IPS-NIHi11 (cell line): ENCODE data around the gene URI1.
"Not testable (repeated sequence)": the region's sequence is repeated elsewhere in the genome, so short reads cannot be mapped to it uniquely, and the experiment has no call there.

Source experiments
- DNase-seq: peaks from one replicate; pipeline ENCODE4 v3.0.0; 2012; ENCODE audit warnings: mixed read lengths, low spot score

The URI1 gene

GRCh38 chr19:29942404-29943261 is 594 bp downstream of the URI1 start:
- no peak for DNase-seq

- DNase-seq = no peak
Measured at GRCh38 chr19:29943615-29944014, 1.6 kb downstream of the URI1 start.

DNA sequence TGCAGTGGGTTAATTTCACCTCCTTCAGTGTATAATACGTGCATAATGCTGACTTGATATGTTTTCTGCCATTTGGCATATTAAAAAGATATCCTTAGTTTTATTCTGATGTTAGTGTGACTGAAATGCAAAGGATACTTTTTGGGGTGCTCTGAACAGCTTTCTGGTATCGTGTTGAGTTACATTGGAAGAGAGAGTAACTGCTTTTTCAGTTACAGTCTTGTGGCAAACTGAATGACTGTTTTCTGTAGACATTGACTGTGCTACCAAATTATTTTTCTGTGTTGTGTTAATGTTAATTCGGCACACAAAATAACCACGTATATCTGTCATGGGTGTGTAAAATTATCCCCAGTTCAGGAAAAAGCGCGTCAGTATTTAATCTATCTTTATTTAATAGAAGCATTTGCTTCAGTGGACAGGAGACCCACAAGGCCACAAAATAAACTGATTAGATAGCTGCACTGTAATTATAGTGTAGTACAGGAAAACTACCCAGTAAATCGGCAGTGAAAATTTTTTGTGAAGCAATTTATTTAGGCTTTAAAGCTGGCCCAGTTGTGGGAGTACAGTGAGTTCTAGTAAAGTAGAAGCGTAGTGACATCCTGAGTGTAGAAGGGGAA is 2.5 kb downstream of the URI1 start:
- no peak for DNase-seq

GRCh38 chr19:29945017-29945416 is 3.0 kb downstream of the URI1 start:
- no peak for DNase-seq

DNA sequence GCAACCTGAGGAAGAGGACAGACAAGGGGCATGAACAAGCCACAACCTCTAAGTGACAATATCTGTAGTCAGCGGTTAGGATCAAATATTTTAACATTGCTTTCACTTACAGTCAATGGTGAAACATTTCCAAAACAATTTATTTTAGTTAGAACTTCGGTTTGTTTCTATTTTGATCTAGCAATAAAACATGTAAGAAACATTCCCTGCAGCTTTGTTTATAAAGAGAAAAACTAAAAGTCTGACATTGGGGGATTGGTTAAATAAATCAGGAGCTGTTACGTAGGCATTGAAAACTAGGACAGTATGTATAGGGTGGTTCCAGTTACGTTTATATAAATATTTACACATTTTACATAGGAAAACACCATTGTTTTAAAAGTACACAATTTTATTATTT is 3.4 kb downstream of the URI1 start:
- DNase-seq = no peak

DNA sequence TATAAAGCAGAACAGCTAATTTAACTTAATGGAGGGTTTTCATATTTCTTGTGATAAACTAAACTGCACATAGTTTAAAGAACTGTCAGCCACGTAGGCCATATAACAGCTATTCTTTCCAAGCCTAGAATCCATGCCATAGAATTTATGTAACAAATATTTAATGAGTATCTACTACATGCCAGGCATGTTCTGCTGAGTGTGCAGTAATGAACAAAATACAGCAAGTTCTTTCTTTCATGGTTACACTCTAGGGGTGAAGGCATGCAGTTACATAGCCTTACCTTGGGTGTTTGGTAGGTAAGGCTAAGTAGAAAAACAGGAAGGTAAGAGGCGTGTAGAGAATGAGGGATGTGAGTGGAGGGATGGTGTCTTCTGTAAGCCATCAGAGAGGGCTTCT is 4.6 kb downstream of the URI1 start:
- DNase-seq = no peak

DNA sequence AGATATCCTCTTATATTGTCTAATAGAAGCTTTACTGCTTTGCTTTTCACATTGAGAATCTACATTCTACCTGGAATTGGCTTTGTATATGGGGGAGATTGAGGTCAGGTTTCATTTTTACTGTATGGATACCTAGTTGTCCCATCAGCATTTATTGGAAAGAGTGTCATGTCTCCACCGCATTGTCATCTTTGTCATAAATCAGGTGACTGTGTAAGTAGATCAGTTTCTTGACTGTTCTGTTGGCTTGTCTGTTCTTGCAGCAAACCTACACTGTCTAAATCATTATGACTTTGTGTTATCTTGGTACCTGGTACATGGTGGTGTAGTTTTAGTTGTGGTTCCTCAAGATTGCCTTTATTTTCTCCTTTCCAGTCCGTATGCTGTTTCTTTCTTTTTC is 5.8 kb downstream of the URI1 start:
- no peak for DNase-seq

DNA sequence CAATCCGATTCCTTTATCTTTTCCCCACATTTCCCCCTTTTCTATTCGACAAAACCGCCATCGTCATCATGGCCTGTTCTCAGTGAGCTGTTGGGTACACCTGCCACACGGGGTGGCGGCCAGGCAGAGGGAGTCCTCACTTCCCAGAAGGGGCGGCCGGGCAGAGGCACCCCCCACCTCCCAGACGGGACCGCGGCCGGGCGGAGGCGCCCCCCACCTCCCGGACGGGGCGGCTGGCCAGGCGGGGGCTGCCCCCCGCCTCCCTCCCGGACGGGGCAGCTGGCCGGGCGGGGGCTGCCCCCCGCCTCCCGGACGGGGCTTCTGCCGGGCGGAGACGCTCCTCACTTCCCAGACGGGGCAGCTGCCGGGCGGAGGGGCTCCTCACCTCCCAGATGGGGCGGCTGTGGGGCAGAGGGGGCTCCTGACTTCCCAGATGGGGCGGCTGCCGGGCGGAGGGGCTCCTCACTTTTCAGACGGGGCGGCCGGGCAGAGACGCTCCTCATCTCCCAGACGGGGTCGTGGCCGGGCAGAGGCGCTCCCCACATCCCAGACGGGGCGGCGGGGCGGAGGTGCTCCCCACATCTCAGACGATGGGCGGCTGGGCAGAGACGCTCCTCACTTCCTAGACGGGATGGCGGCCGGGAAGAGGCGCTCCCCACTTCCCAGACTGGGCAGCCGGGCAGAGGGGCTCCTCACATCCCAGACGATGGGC is 6.9 kb downstream of the URI1 start:
- DNase-seq = not testable (repeated sequence)

DNA sequence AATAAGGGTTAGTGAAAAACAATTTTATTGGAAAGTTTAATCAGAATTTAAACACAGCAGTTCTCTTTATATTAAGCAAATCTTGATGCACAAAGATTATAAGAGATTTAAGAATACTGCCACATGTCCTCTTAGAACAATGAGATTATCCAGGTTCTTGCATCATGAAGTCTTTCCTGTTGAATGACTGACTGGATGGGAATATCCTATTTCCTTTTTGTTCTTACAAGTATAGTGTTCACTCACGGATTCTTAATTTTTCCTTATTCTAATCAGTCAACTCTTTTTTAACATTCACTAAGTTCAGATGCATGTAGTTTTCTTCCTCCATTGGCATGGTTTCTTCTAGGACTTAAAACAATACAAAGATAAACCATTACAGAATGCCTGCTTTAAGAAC is 10.1 kb downstream of the URI1 start:
- DNase-seq = no peak

- no peak for DNase-seq
Measured at GRCh38 chr19:29952646-29953045, 10.6 kb downstream of the URI1 start.

GRCh38 chr19:29953352-29954247 is 11.6 kb downstream of the URI1 start:
- DNase-seq = no peak

GRCh38 chr19:29956855-29957254 is 14.8 kb downstream of the URI1 start:
- DNase-seq = no peak

- no peak for DNase-seq
Measured at GRCh38 chr19:29961311-29961710, 19.3 kb downstream of the URI1 start.

- DNase-seq = no peak
Measured at GRCh38 chr19:29962793-29963192, 20.8 kb downstream of the URI1 start.

GRCh38 chr19:29963576-29963975 is 21.5 kb downstream of the URI1 start:
- DNase-seq = no peak

DNA sequence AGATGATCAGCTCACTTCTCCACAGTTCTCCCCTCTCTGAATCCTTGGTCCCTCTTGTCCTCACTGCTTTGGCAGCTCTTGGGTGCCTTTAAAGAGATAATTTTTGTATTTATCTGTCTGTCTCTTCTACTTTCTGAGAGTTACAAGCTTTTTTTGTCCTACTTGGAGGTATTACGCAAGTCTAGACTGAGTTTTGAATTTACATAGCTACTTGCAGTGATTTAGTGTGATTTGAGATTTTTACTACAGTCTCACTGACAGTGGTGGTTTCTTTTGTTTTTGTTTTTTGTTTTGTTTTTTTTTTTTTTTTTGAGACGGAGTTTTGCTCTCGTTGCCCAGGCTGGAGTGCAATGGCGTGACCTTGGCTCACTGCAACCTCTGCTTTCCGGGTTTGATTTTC is 22.1 kb downstream of the URI1 start:
- no peak for DNase-seq

DNA sequence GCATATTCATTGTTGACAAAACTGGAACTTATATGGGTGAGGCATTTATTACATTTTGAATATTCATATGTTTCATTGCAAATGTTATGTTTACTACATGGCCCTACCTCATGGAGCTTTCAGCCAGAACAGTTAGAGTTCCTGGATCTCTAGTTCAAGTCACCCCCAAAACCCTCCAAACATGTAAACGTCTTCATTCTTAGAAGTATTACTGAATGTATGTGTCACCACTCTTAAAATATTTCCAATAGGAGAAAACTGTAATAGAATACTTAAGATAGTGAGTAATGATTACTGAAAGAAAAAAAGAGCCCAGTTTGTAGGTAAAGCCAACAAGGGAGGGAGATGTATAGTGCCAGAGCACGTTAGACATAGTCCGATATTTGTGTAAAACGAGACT is 23.5 kb downstream of the URI1 start:
- no peak for DNase-seq

GRCh38 chr19:29966142-29966541 is 24.1 kb downstream of the URI1 start:
- DNase-seq = not testable (repeated sequence)

GRCh38 chr19:29966588-29967249 is 24.7 kb downstream of the URI1 start:
- DNase-seq = no peak

DNA sequence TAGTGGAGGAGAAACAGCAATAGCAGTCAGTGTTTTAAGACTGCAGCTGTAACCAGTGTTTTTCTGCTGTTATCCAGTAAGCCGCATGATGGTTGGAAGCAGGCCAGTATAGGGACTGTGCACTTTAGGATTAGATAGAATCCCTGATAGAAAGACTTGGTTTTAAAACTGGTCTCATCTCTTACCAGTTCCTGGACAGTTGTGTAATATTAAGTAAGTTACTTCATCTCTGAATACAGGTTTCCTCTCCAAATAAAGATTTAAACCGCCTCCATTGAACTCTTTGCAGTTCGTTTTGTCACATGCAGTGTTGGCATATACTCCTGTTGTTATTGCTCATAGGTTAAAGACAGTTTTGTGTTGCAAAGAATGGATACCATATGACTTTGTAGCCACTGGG is 25.6 kb downstream of the URI1 start:
- no peak for DNase-seq

- no peak for DNase-seq
Measured at GRCh38 chr19:29969891-29970290, 27.9 kb downstream of the URI1 start.

DNA sequence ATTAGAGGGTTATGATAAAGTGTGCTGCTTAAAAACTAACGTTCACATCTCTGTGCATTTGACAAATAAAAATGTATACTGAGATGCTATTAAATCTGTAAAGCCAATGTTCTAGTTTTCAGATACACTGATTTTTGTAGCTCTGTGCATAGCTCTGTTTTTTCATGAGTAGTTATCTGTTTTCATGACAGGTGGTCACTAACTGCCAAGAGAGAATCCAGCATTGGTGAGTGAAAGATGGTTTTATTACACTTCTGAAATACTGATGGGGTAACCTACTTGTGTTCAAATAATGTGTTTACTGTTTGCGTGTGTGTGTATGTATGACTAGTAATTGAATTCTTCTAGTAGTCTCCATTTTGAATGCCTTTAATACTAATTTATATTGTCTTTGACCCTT is 29.0 kb downstream of the URI1 start:
- DNase-seq = no peak
